Measurements from ENCODE around the gene UBE3D.

Gene UBE3D, protein sequence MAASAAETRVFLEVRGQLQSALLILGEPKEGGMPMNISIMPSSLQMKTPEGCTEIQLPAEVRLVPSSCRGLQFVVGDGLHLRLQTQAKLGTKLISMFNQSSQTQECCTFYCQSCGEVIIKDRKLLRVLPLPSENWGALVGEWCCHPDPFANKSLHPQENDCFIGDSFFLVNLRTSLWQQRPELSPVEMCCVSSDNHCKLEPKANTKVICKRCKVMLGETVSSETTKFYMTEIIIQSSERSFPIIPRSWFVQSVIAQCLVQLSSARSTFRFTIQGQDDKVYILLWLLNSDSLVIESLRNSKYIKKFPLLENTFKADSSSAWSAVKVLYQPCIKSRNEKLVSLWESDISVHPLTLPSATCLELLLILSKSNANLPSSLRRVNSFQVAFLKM

GRCh38 chr6:83065511-83066192 is at the start of gene UBE3D:
UBE3D (minus strand) TSS chr6:83065841; CDS start chr6:83065718, 123 bp downstream.
- peak; percentile 87 to 89 for DNase-seq (ENCODE audit: low read depth in 2 of 2, low spot score in 1 of 2)

GRCh38 chr6:83114164-83114563 is 48.5 kb upstream of the UBE3D start:
- DNase-seq (ENCODE audit: low read depth in 2 of 2, low spot score in 1 of 2): no peak

GRCh38 chr6:83113258-83113657 is 47.6 kb upstream of the UBE3D start:
- no peak for DNase-seq (ENCODE audit: low read depth in 2 of 2, low spot score in 1 of 2)

- DNase-seq (ENCODE audit: low read depth in 2 of 2, low spot score in 1 of 2): no peak
These were observed 42.7 kb upstream of the UBE3D start for GRCh38 chr6:83108378-83108777.

DNA sequence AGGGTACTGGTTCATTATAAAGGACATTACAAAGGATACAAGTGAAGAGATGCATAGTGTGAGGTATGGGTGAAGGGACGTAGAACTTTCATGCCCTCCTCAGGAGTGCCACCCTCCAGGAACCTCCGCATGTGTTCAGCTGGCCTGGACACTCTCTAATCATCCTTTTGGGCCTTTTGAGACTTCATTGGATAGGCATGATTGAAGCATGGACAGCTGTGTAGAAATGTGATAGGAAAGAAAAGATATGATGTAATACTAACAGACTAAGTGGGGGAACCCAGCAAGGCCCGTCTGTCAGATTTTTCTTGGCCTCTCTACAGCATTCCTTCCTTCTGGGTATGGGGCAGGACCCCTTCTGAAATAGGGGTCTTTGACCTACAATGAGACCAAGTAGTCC is 32.9 kb upstream of the UBE3D start:
- DNase-seq (ENCODE audit: low read depth in 2 of 2, low spot score in 1 of 2): no peak

DNA sequence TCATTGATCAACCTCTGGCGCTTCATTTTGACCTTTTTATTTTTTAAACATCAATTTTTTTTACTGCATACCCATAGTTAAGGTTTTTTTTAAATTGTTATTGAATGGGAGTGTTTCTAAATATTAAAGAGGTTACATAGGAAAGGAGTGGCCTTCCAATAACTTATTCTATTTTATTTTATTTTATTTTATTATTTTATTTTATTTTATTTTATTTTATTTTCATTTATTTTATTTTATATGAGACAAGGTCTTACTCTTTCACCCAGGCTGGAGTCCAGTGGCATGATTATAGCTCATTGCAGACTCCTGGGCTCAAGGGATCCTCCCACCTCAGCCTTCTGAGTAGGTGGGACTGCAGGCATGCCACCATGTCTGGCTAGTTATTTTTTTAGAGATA is 32.0 kb upstream of the UBE3D start:
- DNase-seq (ENCODE audit: low read depth in 2 of 2, low spot score in 1 of 2): no peak

- DNase-seq (ENCODE audit: low read depth in 2 of 2, low spot score in 1 of 2): no peak
These were observed 31.6 kb upstream of the UBE3D start for GRCh38 chr6:83097204-83097603.

GRCh38 chr6:83096791-83097190 is 31.1 kb upstream of the UBE3D start:
- no peak for DNase-seq (ENCODE audit: low read depth in 2 of 2, low spot score in 1 of 2)

- DNase-seq (ENCODE audit: low read depth in 2 of 2, low spot score in 1 of 2): no peak
These were observed 27.2 kb upstream of the UBE3D start for GRCh38 chr6:83092756-83093399.

DNA sequence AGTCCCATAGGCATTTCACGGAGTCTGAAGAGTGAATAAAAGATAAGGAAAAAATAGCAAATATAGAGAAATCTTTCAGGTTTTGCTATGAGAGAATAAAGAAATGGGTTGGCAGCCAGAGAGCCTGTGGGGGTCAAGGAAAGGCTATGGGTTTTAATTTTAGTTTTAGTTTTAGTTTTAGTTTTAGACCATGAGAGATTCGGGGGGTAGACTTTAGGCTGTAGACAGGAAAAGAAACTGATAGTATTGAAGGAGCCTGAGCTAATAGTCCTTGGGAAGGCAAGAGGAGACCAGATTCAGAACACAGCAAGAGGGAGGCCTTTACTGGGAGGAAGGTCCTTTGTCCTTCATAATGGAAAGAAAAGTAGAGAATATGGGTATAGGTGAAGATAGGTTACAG is 21.1 kb upstream of the UBE3D start:
- no peak for DNase-seq (ENCODE audit: low read depth in 2 of 2, low spot score in 1 of 2)

GRCh38 chr6:83083476-83083875 is 17.8 kb upstream of the UBE3D start:
- no peak for DNase-seq (ENCODE audit: low read depth in 2 of 2, low spot score in 1 of 2)

GRCh38 chr6:83073615-83074014 is 8.0 kb upstream of the UBE3D start:
- no peak for DNase-seq (ENCODE audit: low read depth in 2 of 2, low spot score in 1 of 2)

DNA sequence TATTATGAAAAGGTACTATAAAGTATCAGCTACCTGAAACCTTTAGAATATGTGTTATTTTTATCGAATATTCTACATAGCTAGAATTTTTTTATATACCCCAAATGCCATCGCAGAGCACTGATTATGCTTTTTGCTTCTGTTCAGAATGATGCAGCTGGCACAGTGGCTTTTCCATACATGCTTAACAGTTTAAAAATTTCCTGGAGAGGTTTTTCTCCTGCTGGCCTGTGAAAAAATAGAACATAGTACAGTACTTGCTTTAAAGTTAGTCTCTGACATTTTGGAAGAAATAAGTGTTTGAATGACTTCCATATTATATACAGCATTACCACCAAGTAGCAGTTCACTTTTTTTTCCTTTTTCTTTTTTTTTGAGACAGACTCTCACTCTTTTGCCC is 7.1 kb upstream of the UBE3D start:
- DNase-seq (ENCODE audit: low read depth in 2 of 2, low spot score in 1 of 2): no peak

GRCh38 chr6:83071707-83072106 is 6.1 kb upstream of the UBE3D start:
- DNase-seq (ENCODE audit: low read depth in 2 of 2, low spot score in 1 of 2): no peak

DNA sequence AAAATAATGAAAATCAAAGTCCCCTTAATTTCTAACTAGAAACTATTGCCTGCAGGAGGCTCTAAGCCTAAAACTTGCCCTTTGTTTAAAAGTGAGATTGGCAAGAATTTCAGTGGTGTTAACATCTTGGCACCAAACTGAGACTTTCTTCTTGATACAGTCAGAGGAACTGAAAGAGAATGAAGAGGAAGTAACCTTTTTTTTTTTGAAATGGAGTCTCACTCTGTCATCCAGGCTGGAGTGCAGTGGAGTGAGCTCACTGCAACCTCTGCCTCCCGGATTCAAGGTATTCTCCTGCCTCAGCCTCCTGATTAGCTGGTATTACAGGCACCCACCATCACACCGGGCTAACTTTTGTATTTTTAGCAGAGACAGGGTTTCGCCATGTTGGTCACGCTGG is 5.4 kb upstream of the UBE3D start:
- DNase-seq (ENCODE audit: low read depth in 2 of 2, low spot score in 1 of 2): no peak

DNA sequence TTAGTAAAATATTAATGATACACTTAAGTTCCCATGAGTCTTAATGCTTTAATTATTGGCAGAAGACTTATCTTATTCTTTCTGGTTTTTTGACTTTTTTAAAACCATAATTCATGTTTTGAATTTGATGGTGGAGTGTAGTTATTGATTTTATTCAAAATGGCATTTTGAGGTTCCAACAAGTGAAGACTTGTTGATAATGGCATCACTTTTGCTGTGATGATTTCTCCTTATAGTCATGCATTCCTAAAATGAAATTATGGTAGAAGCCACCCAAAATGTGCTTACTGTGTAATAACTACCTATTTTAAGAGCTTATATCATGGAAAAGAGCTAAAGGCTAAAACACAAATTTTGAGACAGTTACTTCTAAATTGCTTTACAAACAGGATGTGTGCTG is 4.0 kb upstream of the UBE3D start:
- no peak for DNase-seq (ENCODE audit: low read depth in 2 of 2, low spot score in 1 of 2)

DNA sequence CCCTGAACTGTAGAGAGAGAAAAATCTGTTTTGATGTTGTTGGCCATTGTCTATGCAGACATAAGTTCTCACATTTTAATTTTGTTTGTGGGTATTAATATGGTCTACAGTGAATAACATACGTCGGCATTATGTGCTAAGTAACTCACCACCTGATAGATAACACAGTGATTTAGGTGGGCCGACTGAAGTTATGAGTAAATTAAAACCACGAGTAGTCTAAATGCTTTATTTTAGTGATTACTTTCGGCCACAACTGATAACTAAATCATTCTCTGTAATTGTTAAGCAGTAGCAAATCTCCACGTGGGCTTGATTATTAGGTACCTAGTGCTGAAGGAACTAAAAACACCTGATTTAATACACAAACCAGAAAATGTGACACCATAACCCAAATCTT is 3.0 kb upstream of the UBE3D start:
- DNase-seq (ENCODE audit: low read depth in 2 of 2, low spot score in 1 of 2): no peak

DNA sequence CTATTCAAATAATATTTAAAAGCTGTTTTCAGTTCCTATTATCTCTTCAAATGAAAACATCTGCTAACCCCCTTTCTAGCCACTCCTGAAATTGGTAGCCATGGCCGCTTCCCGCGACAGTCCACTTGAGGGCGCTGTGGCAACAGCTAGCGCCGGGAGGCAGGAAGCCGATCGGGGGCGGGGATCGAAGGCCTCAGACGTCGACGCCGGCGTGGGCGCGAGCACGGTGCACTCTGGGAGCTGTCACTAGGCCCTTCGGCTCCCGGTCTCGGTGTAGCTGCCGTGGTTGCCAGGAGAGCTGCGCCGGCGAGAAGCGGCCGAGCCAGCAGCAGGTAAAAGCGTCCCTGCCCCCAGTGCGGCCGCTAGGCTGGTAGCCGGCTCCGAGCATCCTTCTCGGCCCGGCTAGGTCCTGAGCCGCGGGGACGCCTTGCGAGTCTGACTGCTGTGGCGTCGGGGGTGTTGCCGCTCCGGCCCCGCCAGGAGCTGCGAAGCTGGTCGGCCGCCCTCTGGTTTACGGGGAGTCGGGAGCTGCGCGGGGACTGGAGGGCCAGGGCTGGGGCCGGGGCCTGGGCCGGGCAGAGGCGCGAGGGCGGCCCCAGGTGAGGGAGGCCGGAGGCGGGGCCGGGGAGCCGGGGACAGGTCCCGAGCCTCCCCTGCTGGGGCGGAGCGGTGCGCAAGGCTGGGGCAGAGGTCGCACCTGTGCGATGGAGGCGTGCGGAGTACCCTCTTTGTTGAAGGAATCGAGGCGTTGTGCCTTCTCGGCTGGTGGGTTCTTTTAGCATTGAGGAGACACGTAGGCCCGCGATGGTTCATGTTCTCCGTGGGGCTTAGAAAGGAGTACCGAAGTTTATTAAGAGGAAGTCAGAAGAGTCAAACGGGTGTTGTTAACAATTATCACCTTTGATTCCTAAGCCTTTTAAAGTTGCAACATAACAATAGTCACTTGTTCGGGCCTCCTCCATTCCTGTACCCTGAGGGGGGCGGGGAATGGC is 2.1 kb upstream of the UBE3D start, which contains the start of gene DOP1A:
TSS of gene DOP1A (plus strand) at position 224 of the 992 bp plus-strand sequence. CDS start 29,307 bp downstream, outside the sequence.
- DNase-seq (ENCODE audit: low read depth in 2 of 2, low spot score in 1 of 2): peak; percentile 87 to 91

DNA sequence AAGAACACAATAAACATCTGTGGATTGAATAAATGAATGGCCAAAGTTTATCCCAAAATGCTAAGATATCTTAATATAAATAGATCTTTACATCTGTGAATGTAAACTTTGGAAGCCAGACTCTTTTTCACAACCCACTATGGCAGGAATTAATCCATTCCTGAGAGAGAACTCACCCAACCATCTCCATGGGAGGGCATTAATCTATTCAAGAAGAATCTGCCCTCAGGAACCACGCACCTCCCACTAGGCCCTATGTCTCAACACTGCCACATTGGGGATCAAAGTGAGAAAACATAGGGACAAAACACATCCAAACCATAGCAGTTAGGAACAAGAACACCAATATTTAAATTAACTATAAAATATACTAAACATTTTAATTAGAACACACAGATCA is 3.4 kb downstream of the UBE3D start:
- no peak for DNase-seq (ENCODE audit: low read depth in 2 of 2, low spot score in 1 of 2)

- no peak for DNase-seq (ENCODE audit: low read depth in 2 of 2, low spot score in 1 of 2)
These were observed 4.5 kb downstream of the UBE3D start for GRCh38 chr6:83061190-83061589.

Data from stimulated activated CD8-positive, alpha-beta memory T cell treated with anti-CD3 and anti-CD28 coated beads, Interleukin-4, amount 100 ng/mL, for 1 hour (primary cell).